K562 (cell line): ENCODE measurements around the gene CRY2. TPM values are rescaled to one million over a fixed set of nuclear protein-coding genes. Genes with fewer than 3 reads are reported as not detected.
A peak's percentile ranks its signal among the peaks of the same experiment; 100 is the strongest.

Source experiments
- CBFA2T3 ChIP-seq: fragments of 450-650 bp; IDR thresholded peaks from 2 replicates; pipeline ENCODE4 v1.6.1; 2017
- CBX2 ChIP-seq: fragments of 200-600 bp; sonication (generic); IDR thresholded peaks from one replicate; pipeline ENCODE4 v1.6.1; 2012; ENCODE audit warnings: mild to moderate bottlenecking, low read length, inconsistent platforms; ENCODE audit not compliant: insufficient read depth, poor library complexity, severe bottlenecking
- GABPB1 ChIP-seq: sonication (generic); formaldehyde crosslinking; IDR thresholded peaks from 2 replicates; pipeline ENCODE4 v1.8.0; 2022; ENCODE audit warnings: mild to moderate bottlenecking, missing genetic modification reagents
- GTF2E2 ChIP-seq: fragments of 200-800 bp; sonication (Bioruptor generic); IDR thresholded peaks from 2 replicates; pipeline ENCODE4 v1.6.1; 2016; ENCODE audit warnings: missing genetic modification characterization, missing compliant biosample characterization
- HIVEP1 ChIP-seq: fragments of 250-450 bp; sonication (Bioruptor Pico); IDR thresholded peaks from 2 replicates; pipeline ENCODE4 v1.4.0; 2020; ENCODE audit warnings: mild to moderate bottlenecking
- HNRNPH1 ChIP-seq: fragments of 200-400 bp; formaldehyde crosslinking; optimal IDR thresholded peaks from 2 replicates; pipeline ENCODE3; 2017; ENCODE audit warnings: low read depth, mild to moderate bottlenecking, low read length, moderate library complexity
- MCM3 ChIP-seq: fragments of 450-650 bp; IDR thresholded peaks from 2 replicates; pipeline ENCODE4 v1.6.1; 2016
- MYBL2 ChIP-seq, 2 experiments: fragments of 450-650 bp in 1 of 2; sonication (generic) in 1 of 2; formaldehyde crosslinking in 1 of 2; IDR thresholded peaks; 2 replicates each; pipeline versions ENCODE4 v1.6.1 to v1.8.1; 2017 to 2022; ENCODE audit warnings: borderline replicate concordance in 1 of 2, inconsistent platforms in 1 of 2, low read depth in 1 of 2, mild to moderate bottlenecking in 1 of 2, missing genetic modification reagents in 1 of 2, moderate library complexity in 1 of 2
- NELFE ChIP-seq: IDR thresholded peaks from 2 replicates; pipeline ENCODE4 v1.6.1; 2011; ENCODE audit warnings: mild to moderate bottlenecking; ENCODE audit not compliant: insufficient read depth, insufficient read length
- PKNOX1 ChIP-seq: fragments of 450-650 bp; IDR thresholded peaks from 2 replicates; pipeline ENCODE4 v1.6.1; 2016
- RBM17 ChIP-seq: fragments of 200-400 bp; formaldehyde crosslinking; IDR thresholded peaks from 2 replicates; pipeline ENCODE4 v1.6.1; 2017; ENCODE audit warnings: low read depth, mild to moderate bottlenecking, low read length, borderline replicate concordance
- RREB1 ChIP-seq: fragments of 250-450 bp; sonication (Bioruptor Pico); IDR thresholded peaks from 2 replicates; pipeline ENCODE4 v1.4.0; 2020
- TEAD1 ChIP-seq, 2 experiments: fragments of 450-650 bp in 1 of 2; sonication (generic) in 1 of 2; formaldehyde crosslinking; IDR thresholded peaks; 2 replicates each; pipeline versions ENCODE4 v1.4.0 to v1.8.0; 2020 to 2022; ENCODE audit warnings: mild to moderate bottlenecking in 2 of 2, missing genetic modification reagents in 1 of 2
- polyA plus RNA-seq, 8 experiments: library from polyadenylated mRNA; depleted of rRNA in 4 of 8; stranded (reverse) in 5 of 8; unstranded in 3 of 8; fragments of >200 nt; fragmentation: Nextera tagmentation in 2 of 8; fragmentation: Illumina TruSeq in 1 of 8; extraction: Ambion mirVana in 2 of 8; extraction: Trizol in 1 of 8; gene quantifications; 2 replicates each; pipeline versions ENCODE4 v1.2.1 to v1.2.3, GENCODE V29; 2011 to 2014; ENCODE audit warnings: inconsistent platforms in 1 of 8, missing spikeins in 1 of 8
- total RNA-seq, 7 experiments: library from RNA; depleted of rRNA in 6 of 7; stranded (reverse); fragments of >200 nt in 6 of 7; fragmentation: Illumina TruSeq in 2 of 7; extraction: Trizol in 2 of 7; gene quantifications; 2 replicates each; pipeline versions ENCODE4 v1.2.1 to v1.2.3, GENCODE V29; 2011 to 2021; ENCODE audit warnings: low replicate concordance in 1 of 7
- TF ChIP-seq, protein P1 (sequence below): IDR thresholded peaks from 2 replicates; pipeline ENCODE4 v1.6.1; 2011; ENCODE audit warnings: borderline replicate concordance, low read depth, mild to moderate bottlenecking, moderate library complexity, low read length; ENCODE audit not compliant: insufficient read depth, poor library complexity, severe bottlenecking
- TF ChIP-seq, protein P2 (sequence below): sonication (generic); formaldehyde crosslinking; IDR thresholded peaks from 2 replicates; pipeline ENCODE4 v1.4.0; 2020; ENCODE audit warnings: mild to moderate bottlenecking, missing genetic modification reagents

The CRY2 gene
- total and polyA plus RNA-seq, 9 of the 15 experiments (the other 6 are each of a cell fraction or from before 2014, with no cell fraction given) = 2.3 to 23.9 (median 14.8) TPM

DNA sequence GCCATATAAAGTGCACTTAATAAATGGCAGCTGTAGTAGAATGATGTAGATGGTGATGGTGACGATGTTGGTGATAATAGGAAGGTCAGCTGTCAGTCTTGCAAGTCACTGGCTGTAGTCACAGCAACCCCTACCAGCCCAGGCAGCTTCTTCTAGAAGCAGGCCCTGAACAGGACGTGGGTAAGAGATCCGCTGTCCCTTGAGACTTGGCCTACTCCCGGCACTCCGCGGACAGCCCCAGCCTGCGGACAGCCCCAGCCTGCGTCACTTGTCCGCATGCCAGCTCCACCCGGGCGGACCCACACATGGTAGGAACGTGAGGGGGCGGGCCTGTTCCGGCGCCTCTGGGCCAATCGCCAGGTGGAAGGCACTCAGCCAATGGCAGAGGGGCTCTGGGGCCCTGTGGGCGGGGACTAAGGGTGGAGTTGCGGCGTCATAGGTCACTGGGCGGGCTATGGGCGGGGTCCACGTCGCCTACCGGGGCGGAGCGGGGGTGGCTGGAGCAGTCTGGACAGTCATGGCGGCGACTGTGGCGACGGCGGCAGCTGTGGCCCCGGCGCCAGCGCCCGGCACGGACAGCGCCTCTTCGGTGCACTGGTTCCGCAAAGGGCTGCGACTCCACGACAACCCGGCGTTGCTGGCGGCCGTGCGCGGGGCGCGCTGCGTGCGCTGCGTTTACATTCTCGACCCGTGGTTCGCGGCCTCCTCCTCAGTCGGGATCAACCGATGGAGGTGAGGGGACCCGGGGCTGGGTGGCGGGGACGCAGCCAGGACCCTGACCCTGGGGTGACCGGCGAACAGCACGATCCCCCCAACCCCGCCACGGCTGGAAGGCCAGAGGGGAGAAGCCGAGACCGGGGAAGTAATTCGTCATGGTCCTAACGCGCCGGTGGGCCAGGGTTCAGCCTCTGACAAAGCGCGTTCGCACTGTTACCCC lies at the start of gene CRY2 (continued):
- TF ChIP-seq HNRNPH1 (no peak), GTF2E2 (tag) (no peak), HIVEP1 (CRISPR knock-in tag) (no peak), NELFE (no peak), MCM3 (no peak), CBFA2T3 (no peak), PKNOX1 (peak; percentile 95), TEAD1 (CRISPR knock-in tag; IDR thresholded peaks at IDR 0.05) (peak in 1 of 2 experiments; percentile 94; a peak in 2 of 4 replicates), CBX2 (no peak), RBM17 (no peak), MYBL2 (IDR thresholded peaks at IDR 0.05; ENCODE audit: low read depth) (no peak), MYBL2 (CRISPR knock-in tag; IDR thresholded peaks at IDR 0.05; ENCODE audit: borderline replicate concordance) (no peak), RREB1 (CRISPR knock-in tag) (peak; percentile 57; the same call in 1 of the 2 replicates), GABPB1 (CRISPR knock-in tag) (peak; percentile 83)
- TF ChIP-seq, protein P1, sequence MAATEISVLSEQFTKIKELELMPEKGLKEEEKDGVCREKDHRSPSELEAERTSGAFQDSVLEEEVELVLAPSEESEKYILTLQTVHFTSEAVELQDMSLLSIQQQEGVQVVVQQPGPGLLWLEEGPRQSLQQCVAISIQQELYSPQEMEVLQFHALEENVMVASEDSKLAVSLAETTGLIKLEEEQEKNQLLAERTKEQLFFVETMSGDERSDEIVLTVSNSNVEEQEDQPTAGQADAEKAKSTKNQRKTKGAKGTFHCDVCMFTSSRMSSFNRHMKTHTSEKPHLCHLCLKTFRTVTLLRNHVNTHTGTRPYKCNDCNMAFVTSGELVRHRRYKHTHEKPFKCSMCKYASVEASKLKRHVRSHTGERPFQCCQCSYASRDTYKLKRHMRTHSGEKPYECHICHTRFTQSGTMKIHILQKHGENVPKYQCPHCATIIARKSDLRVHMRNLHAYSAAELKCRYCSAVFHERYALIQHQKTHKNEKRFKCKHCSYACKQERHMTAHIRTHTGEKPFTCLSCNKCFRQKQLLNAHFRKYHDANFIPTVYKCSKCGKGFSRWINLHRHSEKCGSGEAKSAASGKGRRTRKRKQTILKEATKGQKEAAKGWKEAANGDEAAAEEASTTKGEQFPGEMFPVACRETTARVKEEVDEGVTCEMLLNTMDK = no peak
- TF ChIP-seq, protein P2, sequence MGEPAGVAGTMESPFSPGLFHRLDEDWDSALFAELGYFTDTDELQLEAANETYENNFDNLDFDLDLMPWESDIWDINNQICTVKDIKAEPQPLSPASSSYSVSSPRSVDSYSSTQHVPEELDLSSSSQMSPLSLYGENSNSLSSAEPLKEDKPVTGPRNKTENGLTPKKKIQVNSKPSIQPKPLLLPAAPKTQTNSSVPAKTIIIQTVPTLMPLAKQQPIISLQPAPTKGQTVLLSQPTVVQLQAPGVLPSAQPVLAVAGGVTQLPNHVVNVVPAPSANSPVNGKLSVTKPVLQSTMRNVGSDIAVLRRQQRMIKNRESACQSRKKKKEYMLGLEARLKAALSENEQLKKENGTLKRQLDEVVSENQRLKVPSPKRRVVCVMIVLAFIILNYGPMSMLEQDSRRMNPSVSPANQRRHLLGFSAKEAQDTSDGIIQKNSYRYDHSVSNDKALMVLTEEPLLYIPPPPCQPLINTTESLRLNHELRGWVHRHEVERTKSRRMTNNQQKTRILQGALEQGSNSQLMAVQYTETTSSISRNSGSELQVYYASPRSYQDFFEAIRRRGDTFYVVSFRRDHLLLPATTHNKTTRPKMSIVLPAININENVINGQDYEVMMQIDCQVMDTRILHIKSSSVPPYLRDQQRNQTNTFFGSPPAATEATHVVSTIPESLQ = peak; percentile 90; the same call in 1 of the 2 replicates
